GM23248 (cell line): ENCODE data around the gene WWTR1.

Experiments used
- EZH2 ChIP-seq: fragments of 200-600 bp; sonication (generic); IDR thresholded peaks from 2 replicates; pipeline ENCODE4 v1.6.1; 2018; ENCODE audit warnings: antibody characterized with exemption, mild to moderate bottlenecking; ENCODE audit not compliant: insufficient read depth, poor library complexity, severe bottlenecking
- EZH2phosphoT487 ChIP-seq: fragments of 200-600 bp; sonication (generic); IDR thresholded peaks from 2 replicates; pipeline ENCODE4 v1.6.1; 2018; ENCODE audit warnings: antibody characterized with exemption, moderate library complexity, mild to moderate bottlenecking, low read depth; ENCODE audit not compliant: insufficient read depth

GRCh38 chr3:149618151-149619123 is 39.4 kb downstream of the WWTR1 start:
- TF ChIP-seq EZH2phosphoT487, result no peak
- TF ChIP-seq EZH2, result no peak
